DMS114 treated with DMSO at 0.1 percent for 48 hours (cell line): ENCODE measurements around the gene SULF2.

Experiments used
- DNase-seq: peaks from one replicate; lab custom pipeline; 2025; ENCODE audit not compliant: unreplicated experiment; lab: John Stamatoyannopoulos, UW

SULF2 gene

DNA sequence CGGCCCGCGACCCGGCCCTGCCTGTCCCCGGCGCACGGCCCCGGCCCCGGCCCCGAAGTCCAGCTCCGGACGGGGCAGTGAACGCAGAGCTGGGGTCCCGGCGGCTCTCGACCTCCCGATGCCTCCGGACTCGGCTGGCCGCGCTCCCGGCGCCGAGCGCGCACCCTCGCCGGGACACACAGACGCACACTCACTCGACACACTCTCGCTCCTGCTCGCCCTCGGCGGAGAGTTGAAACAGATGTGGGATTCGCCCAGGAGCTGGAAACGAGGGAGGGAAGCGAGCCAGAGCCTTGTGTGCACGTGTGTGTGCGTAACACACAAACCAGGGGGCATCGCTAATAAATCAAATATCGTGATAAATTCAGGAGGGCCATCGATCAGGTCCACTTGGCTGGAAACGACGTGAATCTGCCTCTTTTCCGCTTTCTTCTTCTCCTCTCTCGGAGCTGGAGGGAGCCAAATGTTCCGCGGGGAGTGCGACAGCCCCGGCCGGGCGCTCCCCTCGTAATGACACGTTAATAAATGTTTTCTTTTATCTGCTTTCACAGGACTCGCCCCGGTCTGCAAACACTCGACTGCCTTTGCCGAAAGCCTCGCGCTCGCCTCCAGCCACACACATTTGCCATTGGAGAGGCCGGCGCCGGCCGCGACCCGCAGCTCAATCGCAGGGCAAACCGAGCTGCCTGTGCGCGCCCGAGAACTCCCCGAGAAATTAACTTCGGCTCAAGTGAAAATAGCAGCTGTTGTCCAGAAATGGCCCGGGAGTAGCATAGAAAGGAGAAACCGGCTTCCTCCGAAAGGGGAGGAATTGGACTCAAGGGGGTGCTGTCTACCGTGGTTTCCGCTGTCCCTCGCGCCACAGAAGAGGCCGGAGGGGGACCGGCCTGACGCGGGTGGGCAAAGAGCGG, 828 bp upstream of the SULF2 start:
- DNase-seq = peak; percentile 78

DNA sequence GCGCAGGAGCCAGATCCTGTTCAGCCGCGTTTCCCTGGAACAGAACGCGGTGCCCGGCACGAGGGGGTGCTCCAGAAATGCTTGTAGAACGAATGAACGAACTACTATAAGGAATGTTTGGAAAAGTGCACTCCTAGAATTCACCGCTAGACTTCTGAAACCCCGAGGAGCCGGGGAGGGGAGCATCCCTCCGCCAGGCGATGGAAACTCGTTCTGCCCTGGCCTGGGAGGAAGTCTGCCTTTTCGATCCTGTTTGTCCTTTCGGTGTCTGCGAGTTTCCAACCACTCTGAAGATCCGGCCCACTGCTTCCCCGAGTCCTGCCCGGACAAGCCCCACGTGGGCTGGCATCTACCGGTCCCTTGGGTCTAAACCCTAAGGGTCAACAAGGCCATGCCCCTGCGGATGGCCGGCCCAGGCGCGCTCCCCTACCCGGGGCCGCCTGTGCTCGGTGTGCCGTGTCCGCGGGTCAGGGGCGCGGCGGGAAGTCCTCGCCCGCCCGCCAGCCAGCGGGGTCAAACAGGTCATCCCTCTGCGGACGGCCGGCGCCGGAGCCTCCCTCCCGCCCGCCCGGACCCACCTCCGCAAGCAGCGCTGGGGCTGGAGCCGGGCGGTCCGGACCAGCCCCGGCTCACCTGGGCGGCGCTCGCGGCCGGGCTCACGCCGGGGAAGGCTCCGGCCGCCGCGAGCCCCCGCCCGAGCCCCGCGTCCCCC, 526 bp downstream of the SULF2 start:
- peak; percentile 73 for DNase-seq

DNA sequence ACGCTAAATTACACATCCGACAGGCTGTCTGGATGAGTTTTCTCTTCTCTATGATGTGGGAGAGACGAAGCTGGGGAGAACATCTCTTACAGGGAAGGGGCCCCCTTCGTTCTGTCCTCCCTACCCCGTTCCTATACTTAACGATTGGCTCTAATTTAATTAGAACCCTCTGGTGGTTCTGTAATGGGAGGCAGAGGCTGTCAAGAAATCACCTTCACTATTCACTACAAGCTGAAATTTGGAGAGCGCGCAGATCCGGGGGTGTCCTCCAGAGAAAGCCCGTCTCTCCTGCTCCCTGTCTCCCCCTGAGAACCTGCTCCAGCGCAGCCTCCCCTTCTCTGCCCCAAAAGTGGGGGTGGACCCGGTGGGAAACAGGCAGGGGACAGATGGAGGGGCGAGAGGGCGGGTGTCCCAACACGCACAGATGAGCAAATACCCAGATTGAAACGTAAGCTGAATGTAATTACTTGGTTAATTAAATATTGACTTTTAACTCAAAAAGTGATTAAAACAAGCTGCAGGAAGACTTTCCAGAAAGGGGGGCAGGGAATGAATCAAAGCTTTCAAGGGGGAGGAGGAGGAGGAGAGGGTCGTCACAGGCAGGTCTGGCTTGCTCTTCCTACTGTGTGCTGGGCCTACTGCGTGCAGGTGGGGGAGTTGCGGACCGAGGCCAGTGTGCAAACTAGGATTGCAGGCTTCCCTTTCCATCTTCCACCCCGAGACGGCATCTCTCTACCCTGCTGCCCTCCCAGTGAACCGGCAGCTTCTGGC, 1.3 kb downstream of the SULF2 start:
- no peak for DNase-seq

DNA sequence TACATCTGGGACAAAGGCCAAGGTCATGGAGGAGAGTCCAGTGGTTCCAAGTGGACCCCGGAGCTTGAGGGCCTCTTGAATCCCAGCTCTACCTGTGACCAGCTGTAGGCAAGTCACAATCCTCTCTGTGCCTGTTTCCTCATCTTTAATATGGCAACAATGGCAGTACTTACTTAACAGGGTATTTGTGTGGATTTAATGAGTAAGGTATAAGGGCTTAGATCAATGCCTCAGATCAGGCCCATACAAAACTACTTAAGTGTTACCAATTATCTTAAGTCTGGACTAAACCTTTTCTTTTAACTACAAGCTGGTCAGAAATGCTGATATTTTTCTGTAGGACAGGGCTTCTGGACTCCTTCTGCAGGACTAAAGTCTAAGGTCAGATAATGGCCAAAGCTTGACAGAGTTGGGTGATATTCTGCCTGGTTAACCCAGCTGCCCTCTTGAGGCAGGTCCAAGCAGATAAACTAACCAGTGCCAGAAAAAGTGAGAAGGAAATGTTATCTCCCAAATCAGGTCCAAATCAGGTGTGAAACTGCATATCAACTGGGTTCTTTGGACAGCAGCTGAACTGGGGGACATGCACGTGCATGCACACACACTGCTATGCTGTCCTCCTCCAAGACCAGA, 2.2 kb downstream of the SULF2 start:
- no peak for DNase-seq

DNA sequence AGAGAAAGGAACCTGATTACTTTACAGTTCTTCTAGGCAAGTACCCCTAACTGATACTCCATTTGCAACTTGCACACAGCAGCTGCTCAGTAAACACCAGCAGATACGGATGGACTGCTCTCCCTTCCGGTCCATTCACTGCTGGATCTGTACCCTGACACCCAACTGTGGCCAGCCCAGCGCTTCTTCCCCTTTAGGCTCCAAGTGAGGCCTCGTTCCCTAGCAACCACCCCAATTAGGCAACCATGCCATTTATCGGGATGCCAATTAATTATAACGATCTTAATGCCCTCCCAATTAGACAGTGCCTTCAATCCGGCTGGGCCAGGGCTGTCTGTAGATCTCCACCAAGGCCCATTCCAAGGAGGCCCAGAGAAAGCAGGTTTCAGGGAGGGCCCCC, 3.2 kb downstream of the SULF2 start:
- DNase-seq = no peak

DNA sequence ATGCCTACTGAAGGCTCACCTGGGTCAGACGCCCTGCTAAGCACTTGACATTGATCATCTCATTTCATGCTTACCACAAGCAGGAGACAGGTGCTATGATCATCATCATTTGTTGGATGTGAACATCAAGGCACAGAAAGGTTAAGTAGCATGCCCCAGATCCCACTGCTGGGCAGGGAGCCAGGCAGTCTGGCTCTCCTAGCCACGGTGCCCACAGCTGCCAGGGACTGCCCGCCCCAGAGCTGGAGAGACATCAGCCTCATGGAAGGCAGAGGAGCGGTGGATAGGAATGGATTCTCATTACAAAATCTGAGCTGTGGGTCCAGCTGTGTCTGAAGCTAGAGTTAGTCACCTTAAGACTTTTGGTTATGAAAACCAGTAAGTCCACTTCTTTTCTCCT, 3.6 kb downstream of the SULF2 start:
- DNase-seq = no peak

DNA sequence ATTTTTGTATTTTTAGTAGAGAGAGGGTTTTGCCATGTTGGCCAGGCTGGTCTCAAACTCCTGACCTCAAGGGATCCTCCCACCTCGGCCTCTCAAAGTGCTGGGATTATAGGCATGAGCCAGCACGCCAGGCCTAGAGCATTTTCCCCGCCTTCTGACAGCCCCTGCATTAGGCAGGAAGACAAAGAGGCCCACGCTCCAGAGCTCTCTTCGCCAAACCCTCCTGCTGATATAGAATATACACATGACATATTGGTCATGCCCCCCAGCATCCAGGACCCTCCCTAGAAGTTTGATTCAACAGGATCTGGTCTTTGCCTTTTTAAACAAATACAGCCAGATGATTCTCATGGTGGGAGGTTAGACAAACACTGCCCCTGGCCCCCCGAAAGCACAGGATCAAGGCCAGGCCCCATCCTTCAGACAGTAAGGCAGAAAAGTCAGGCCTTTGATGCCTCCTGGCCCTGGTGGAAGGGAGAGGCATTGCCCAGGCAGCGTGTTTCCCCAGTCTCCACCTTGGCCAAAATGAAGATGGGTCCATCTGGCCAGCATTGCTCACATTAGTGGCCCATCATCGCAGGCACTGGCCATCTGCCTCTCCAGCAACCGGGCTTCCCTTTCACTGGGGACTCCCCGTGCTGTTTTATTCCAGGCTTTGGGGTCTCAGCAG, 4.4 kb downstream of the SULF2 start:
- no peak for DNase-seq

DNA sequence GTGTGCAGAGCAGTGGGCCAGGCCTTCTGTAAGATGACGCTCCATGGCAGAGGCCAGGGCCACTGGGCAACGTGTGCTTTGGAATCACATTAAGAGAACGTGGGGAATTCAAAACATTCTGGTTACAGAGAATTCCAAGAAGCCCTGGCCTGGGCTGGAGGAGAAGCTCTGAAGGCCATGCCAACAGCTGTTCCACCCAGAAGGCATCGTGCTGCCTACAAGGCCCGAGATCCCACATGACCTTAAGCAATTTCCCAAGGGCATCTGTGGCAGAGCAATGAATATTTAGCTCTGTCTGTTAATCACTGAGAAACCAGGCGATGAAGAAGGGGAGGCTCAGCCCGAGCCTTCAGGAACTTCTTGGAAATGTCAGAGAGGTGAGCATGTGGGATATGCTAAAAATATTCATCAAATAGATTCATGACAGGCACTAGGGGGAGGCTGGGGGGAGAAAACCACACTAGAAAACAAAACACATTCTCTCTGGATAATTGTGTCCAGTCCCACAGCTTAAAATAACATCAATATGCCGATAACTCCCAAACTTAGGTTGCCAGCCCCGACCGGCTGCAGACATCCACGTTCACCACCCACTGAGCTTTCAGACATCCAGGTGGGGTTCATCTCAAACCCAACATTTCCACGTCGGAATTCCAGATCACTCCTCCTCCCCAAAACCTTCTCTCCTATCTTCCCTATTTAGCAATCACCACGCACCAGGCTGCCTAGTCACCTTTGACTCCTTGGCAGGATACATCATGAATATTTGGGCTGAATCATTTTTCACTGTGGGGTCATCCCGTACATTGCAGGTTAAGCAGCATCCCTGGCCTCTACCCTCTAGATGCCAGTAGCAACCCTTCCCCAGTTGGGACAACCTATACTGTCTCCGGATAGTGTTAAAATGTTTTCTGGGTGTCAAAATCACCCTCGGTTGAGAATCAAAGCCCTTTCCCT, 6.6 kb downstream of the SULF2 start:
- no peak for DNase-seq

DNA sequence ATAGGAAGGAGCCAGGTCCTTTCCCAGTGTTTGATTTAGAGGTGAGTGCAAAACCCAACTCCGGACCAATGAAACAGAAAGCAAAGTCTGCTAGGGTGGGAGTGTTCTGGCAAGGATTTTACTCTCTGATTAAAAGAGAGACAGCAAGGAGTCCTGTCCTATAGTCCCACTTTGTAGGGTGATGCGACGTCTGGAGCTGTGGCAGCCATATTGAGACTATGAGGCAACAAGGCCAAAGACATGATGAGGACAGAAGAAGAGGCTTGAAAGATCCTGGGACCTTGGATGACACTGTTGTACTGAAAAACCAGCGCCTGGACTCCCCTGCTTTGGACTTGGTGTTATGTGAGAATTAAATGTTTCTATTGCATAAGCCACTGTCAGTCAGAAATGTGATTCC, 8.1 kb downstream of the SULF2 start:
- DNase-seq = no peak

DNA sequence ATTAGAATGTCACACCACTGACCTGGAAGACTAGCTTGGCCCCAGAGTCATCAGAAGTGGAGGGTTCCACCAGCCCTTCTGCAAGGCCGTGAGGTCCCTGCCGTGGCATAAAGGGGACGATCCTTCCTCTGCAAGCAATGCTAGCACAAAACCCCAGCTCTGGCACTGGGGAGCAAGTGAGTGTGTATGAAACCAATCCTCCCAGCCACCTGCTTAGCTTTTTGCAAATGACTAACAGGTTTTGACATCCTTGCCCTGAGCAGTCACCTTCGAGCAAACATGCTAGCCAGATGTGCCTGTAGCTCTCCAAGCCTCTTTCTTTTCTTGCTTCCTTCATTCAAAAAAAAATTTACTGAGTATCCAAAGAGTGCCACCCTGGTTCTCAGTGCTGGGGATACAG, 8.6 kb downstream of the SULF2 start:
- DNase-seq = no peak

DNA sequence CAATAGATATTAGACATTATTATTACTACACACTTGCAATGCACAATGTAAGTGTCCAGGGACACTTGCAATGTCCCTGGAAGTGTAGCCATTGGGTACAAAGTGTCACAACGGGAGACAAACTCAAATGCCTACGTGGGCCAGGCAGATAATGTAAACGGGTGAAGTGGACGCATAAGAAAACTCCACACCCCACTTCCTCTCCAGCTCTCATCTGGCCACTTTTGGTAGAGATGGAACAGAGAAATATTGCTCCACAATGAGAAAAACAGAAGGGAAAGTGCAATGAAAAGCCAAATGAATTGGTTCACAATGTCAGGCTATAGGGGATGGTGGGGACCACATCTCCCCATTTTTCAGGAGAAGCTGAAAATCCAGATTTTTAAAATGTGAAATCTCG, 9.4 kb downstream of the SULF2 start:
- no peak for DNase-seq

DNA sequence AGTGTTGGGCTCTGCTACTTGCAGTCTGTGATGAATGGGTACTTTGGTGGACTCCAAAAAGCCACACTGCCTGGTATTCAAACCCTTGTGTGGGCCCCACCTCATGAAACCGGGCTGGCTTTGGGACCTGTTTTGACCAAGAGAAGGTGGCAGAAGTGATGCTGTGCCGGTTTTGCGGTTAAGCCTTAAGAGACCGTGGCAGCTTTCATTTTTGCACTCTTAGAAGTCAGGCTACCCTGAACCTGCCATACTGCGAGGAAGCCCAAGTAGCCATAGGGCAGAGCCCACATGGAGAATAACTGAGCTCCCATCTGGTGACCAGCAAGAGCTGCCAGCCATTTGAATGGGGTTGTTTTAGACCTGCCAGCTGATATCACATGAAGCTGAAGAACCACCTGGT, 10.2 kb downstream of the SULF2 start:
- no peak for DNase-seq

DNA sequence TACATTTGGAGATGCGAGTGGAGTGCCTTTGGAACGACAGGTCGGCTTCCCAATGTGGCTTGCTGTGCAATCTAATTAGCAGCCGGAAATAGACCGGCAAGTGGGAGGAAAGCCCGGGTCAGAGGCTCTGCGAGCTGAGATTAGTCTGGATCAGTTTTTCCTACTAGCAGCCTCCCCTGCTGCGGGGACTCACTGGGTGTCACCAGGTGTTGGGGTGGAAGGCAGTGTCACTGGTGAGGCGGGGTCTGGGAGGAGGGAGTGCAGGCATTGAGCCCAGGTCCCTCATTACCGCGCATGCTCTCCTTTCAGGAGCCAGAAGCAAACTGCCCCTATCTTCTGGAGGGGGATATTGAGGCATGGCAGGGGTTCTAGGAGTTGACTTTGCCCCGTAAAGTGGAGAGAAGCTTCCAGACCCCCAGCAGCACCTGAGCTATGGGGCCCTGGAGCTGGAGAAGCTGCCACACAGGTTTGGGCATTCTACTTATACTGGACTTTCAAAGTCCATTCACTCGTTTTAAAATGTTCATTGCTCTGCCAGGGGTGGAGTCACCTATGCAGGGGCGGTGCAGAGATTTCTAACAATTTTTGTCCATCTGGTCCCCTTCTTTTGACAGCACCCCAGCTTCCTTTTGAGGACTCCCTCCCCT, 11.0 kb downstream of the SULF2 start:
- no peak for DNase-seq

DNA sequence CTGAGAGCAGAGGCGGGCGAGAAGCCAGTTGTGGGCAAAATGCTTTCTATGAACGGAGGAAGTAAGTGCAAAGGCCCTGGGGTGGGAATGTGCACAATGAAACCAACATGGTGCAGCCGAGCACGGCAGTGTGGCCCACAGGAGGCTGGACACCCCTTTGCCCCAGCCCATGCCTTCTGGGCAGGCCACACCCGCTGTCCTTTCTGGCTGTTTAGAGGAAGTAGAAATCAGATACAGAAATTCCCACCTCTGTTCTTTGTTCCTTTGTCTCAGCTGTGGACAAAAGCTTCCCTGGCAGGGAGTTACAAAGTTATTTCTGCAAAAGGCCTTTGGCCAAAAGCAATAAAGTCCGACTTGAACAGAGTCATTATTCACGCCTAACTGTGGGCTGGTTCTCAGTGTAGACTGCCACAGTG, 11.9 kb downstream of the SULF2 start:
- DNase-seq = no peak

DNA sequence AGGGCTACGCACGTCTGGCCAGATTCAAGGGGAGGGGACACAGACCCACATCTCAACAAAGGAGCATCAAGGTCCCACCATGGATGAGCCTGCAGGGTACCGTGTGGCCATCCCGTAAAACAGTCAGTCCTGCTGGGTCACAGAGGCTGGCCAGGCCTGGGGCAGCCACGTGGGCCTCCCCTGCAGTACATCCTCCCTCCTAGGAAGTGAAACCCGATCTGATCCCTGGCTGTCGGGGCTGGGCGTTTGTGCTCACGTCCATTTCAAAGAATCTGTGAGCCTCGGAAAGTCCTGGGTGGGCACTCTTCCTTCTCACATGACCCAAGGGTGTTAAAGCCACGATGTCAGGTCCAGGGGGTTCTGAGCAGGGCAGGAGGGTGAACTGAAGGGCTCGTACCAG, 14.3 kb downstream of the SULF2 start:
- no peak for DNase-seq

DNA sequence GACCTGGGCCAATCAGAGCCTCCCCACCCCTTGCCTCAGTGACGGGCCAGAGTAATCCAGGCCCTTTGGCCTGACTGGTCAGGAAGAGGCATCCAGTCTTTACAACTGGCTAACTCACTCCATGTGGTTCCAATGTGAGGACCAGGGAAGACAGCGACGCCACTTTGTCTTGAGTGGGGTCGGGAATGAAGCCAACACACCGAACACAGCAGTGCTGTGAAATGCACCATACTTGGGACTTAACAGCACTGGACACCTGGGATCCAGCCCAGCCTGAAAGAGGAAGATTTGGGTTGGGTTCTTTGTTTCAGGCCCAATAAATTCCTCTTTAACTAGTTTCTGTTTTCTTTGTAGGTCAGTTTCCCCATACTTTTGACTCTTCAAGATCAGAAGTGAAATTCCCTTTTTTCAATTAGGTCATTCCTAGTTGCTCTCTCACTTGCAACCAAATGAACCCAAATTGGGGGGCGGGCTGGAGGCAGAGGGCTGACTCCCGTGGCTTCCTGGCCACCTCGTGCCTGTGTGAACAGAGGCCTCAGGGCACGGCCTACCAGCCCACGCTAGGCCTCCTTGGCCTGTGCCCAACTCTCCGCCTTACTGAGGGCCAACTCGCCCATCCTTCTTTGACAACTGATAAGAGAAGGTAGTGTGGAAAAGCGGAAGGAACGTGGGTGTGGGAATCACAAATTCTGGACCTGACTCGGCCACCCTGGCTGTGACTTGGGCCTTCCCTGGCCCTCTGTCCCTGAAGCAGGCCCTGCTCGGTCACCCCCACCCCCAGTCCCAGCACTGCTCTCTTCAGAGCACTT, 17.1 kb downstream of the SULF2 start:
- DNase-seq = no peak

DNA sequence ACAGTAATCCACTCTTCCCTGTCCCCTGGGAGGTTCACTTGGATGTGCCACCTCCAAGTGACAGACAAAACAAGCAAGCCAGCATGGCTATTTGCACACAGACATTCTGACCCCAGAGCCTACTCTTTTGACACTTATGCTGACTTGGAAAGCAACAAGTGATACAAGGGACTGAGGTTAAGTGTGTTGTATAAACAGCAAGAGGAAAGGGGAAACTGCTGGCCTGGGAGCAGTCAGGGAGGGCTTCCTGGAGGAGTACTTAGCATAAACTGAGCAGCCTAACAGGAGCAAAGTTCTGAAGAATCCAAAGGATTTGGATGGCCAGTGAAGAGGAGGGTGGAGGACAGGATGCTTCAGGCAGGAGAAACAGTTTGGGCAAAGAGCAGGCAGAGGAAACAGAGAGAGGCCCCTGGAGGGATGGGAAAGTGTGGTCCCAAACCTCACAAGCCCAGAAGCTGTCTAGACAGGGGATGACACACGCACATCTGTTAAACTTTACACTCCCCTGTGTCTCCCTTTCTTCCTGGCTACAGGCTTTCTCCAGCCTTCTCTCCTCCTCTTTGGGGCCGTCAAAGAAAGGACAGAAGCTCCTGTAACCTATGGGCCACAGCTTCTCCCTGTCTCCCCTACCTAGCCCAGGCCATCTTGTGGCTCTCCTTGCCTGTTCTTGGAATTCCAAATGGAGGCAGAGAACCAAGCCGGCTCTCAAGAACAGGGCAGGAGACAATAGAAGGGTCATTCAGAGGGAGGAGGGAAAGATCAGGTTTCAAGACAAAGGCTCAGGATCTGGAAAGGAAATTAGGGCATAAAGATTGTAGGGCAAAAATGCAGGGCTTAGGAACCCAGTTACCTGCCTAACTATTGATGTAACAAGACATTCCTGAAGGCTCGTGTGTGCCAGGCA, 19.3 kb downstream of the SULF2 start:
- no peak for DNase-seq
